ENCODE results near the gene ZNF512B. TPM values are rescaled to one million over a fixed set of nuclear protein-coding genes. Genes with fewer than 3 reads are reported as not detected.

The ZNF512B gene
- total RNA-seq, 1 experiment from 2014 or later, result 47.9 TPM

DNA sequence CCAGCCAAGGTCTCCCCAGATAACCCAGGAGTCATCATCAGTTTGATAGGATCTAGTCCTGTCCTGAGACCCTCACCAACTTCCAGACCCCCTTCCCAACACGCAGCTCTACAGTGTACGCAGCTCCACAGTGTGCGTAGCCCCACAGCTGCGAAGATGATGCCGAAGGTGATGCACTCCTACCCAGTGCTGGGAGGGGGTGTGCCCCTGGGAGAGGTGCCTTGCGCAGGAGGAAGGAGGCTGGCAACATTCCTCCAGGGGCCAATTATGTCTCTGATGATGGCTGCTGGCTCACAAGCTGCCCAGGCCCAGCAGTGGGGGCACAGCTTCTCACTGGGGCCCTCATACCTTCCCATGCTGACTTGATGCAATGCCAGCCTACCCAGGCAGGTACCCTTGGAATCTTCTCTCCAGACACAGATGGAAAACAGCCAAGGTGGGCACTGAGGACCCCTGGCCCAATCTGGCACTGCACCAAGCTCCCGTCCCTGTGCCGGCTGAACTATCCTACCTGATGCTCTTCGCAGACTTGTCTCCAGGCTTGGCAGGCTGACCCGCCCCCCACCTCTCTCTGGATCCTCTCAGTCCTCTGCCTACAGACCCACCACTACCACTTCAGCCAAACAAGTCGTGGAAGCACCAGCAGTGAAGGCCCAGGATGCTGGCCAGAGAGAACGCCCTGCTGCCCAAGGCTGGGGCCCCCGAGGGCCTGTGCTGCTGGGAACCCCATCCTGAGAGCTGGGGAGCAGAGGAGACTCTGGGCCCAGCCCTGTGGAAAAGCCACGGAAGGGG is 1.4 kb downstream of the ZNF512B start:
- H3K36me3 ChIP-seq (ENCODE audit: control insufficient read depth, insufficient read depth, low read length), result peaks cover 20% of the 10 kb centered on the region
- peak overlapping the region; percentile 78 for H3K4me3 ChIP-seq (ENCODE audit: low read depth, low read length)
- intact Hi-C loops (cut with micrococcal nuclease; ENCODE audit: unreplicated experiment), result no loop called here
- Mint-ChIP-seq H3K27ac (ENCODE audit: unreplicated experiment) (peak overlapping the region; percentile 33), H3K4me1 (ENCODE audit: low read depth, unreplicated experiment) (peaks cover 9% of the 10 kb centered on the region), H3K27me3 (ENCODE audit: insufficient read depth, unreplicated experiment) (peaks cover 3% of the 10 kb centered on the region), H3K9me3 (ENCODE audit: unreplicated experiment) (peaks cover 10% of the 10 kb centered on the region), H3K4me3 (ENCODE audit: unreplicated experiment) (peak overlapping the region; percentile 69), H3K36me3 (ENCODE audit: insufficient read depth, unreplicated experiment) (peaks cover 43% of the 10 kb centered on the region)
- POLR2A ChIA-PET, result interaction anchor here (1.4 kb wide), 1 partner anchor 103 kb away, joined by 3 read pairs; the partner anchor contains the start of gene TPD52L2
- TF ChIP-seq, protein P1, sequence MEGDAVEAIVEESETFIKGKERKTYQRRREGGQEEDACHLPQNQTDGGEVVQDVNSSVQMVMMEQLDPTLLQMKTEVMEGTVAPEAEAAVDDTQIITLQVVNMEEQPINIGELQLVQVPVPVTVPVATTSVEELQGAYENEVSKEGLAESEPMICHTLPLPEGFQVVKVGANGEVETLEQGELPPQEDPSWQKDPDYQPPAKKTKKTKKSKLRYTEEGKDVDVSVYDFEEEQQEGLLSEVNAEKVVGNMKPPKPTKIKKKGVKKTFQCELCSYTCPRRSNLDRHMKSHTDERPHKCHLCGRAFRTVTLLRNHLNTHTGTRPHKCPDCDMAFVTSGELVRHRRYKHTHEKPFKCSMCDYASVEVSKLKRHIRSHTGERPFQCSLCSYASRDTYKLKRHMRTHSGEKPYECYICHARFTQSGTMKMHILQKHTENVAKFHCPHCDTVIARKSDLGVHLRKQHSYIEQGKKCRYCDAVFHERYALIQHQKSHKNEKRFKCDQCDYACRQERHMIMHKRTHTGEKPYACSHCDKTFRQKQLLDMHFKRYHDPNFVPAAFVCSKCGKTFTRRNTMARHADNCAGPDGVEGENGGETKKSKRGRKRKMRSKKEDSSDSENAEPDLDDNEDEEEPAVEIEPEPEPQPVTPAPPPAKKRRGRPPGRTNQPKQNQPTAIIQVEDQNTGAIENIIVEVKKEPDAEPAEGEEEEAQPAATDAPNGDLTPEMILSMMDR (IDR thresholded peaks at IDR 0.05; ENCODE audit: insufficient read depth in 1 of 2, low read depth in 1 of 2, low read length in 1 of 2, severe bottlenecking in 1 of 2, unreplicated experiment in 1 of 2), result no peak
- H3K9me3 ChIP-seq, result peaks cover 23% of the 10 kb centered on the region
- DNase-seq, result peak in 1 of 2 experiments; percentile 58
- TSS peak; percentile 33 for BruUV-seq (replicated peaks)
- no peaks in the 10 kb centered on the region for H3K27me3 ChIP-seq (replicated peaks; ENCODE audit: control insufficient read depth, insufficient read depth, low read length)
- peaks cover 17% of the 10 kb centered on the region for H3K4me1 ChIP-seq
- CTCF ChIA-PET, result interaction anchor here (0.9 kb wide), 1 partner anchor 70 kb away, joined by 3 read pairs; no protein-coding TSS in a partner anchor

- H3K4me3 Mint-ChIP-seq (ENCODE audit: unreplicated experiment), result peak overlapping the region; percentile 69
- DNase-seq, result no peak
- ChIA-PET CTCF (interaction anchor here (0.9 kb wide), 1 partner anchor 71 kb away, joined by 3 read pairs; no protein-coding TSS in a partner anchor), POLR2A (interaction anchor here (1.0 to 1.4 kb wide), 2 partner anchors 11 to 103 kb away, joined by 3 read pairs; partner anchors contain the start of genes TPD52L2 and UCKL1)
- no TSS peak for BruUV-seq (replicated peaks)
- peaks cover 23% of the 10 kb centered on the region for H3K9me3 ChIP-seq
- H3K36me3 Mint-ChIP-seq (ENCODE audit: insufficient read depth, unreplicated experiment), result peaks cover 49% of the 10 kb centered on the region
- H3K4me1 ChIP-seq, result peaks cover 16% of the 10 kb centered on the region
- intact Hi-C loops (cut with micrococcal nuclease; ENCODE audit: unreplicated experiment), result no loop called here
- peaks cover 24% of the 10 kb centered on the region for H3K36me3 ChIP-seq (ENCODE audit: control insufficient read depth, insufficient read depth, low read length)
- H3K9me3 Mint-ChIP-seq (ENCODE audit: unreplicated experiment), result peaks cover 10% of the 10 kb centered on the region
- H3K27ac Mint-ChIP-seq (ENCODE audit: unreplicated experiment), result no peak overlapping the region
- no peaks in the 10 kb centered on the region for H3K27me3 ChIP-seq (replicated peaks; ENCODE audit: control insufficient read depth, insufficient read depth, low read length)
- peaks cover 3% of the 10 kb centered on the region for H3K27me3 Mint-ChIP-seq (ENCODE audit: insufficient read depth, unreplicated experiment)
- TF ChIP-seq, protein P1 (IDR thresholded peaks at IDR 0.05; ENCODE audit: insufficient read depth in 1 of 2, low read depth in 1 of 2, low read length in 1 of 2, severe bottlenecking in 1 of 2, unreplicated experiment in 1 of 2), result no peak
- H3K4me3 ChIP-seq (ENCODE audit: low read depth, low read length), result no peak overlapping the region
- peaks cover 9% of the 10 kb centered on the region for H3K4me1 Mint-ChIP-seq (ENCODE audit: low read depth, unreplicated experiment)
Measured at GRCh38 chr20:63967330-63968135, 2.2 kb downstream of the ZNF512B start.

DNA sequence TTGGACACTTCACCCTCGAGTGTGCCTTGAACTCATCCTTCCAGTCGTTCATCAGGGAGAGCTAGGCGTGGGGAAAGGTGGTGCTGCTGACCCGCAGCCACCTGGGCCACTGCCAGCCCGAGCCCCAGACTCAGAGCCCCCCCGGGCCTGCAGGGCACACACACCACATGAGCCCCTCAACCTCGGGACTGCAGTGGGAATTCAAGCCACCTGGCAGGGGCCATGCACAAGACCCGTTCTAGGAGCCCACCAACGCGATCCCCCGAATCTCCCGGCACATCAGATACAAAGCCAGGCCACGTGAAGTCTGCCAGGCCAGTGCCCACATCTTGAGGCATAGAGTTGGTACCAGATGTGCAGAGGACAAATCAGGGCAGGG is 2.8 kb downstream of the ZNF512B start:
- H3K27ac Mint-ChIP-seq (ENCODE audit: unreplicated experiment), result no peak overlapping the region
- H3K4me3 Mint-ChIP-seq (ENCODE audit: unreplicated experiment), result no peak overlapping the region
- Histone ChIP-seq H3K36me3 (ENCODE audit: control insufficient read depth, insufficient read depth, low read length) (peaks cover 26% of the 10 kb centered on the region), H3K4me1 (peaks cover 16% of the 10 kb centered on the region), H3K27me3 (replicated peaks; ENCODE audit: control insufficient read depth, insufficient read depth, low read length) (no peaks in the 10 kb centered on the region), H3K4me3 (ENCODE audit: low read depth, low read length) (no peak overlapping the region), H3K9me3 (peaks cover 23% of the 10 kb centered on the region)
- ChIA-PET POLR2A (interaction anchor here (1.0 kb wide), 1 partner anchor 11 kb away, joined by 3 read pairs; the partner anchor contains the start of gene UCKL1), CTCF (no interaction called here)
- peaks cover 10% of the 10 kb centered on the region for H3K9me3 Mint-ChIP-seq (ENCODE audit: unreplicated experiment)
- intact Hi-C loops (cut with micrococcal nuclease; ENCODE audit: unreplicated experiment), result no loop called here
- H3K4me1 Mint-ChIP-seq (ENCODE audit: low read depth, unreplicated experiment), result peaks cover 9% of the 10 kb centered on the region
- DNase-seq, result no peak
- peaks cover 3% of the 10 kb centered on the region for H3K27me3 Mint-ChIP-seq (ENCODE audit: insufficient read depth, unreplicated experiment)
- no TSS peak for BruUV-seq (replicated peaks)
- peaks cover 49% of the 10 kb centered on the region for H3K36me3 Mint-ChIP-seq (ENCODE audit: insufficient read depth, unreplicated experiment)
- TF ChIP-seq, protein P1 (IDR thresholded peaks at IDR 0.05; ENCODE audit: insufficient read depth in 1 of 2, low read depth in 1 of 2, low read length in 1 of 2, severe bottlenecking in 1 of 2, unreplicated experiment in 1 of 2), result no peak

All from Caco-2 (cell line).